GM19099 (cell line): ENCODE measurements around the gene ABL1.

Experiments used
- POLR2A ChIP-seq: IDR thresholded peaks from 3 replicates; pipeline ENCODE4 v1.6.1; 2011; ENCODE audit warnings: low read depth; ENCODE audit not compliant: insufficient read length; ENCODE audit errors: extremely low read depth

Gene ABL1

DNA sequence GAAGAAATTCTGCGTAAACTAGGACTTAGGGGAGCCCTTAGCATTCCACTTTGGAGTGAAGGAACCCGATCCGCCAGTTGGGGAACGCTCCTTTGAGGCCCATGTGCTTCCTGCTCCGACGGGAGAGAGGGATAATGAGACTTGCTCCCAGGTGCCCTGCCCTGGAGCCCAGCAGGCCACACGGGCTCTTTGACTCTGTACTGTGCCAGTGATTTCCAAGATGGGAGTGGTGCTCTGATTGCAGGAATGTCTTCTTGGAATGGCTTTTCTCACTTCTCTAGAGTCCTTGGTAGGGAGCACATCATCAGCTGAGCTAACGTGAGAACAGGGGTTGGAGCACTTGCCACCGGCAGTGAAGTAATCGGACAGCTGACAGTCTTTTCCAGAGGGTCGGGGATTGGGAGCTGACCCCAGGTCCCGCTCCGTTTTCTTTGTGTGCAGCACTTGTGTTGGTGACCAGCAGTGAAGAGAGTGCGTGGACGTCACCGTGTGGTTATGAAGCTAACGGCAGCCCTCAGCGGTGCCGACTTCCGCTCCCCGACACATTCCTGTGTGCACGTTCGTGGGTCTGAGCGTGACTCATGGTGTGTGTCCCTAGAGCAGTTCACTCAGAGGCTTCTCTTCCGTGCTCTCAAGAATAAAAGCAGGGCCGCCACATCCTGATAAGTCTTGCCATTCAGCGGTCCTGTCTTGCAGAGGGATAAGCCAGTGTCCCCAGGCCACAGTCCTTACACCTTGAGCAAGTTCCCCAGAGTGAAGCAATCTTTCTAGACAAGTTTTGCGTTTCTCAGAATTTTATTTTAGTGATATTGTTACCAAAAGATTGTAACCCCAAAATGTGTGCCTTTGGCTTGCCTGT, 25.6 kb downstream of the ABL1 start:
- no peak for TF ChIP-seq POLR2A

GRCh38 chr9:130861372-130862180, 26.5 kb downstream of the ABL1 start:
- TF ChIP-seq POLR2A, result no peak

GRCh38 chr9:130862217-130862616, 27.2 kb downstream of the ABL1 start:
- TF ChIP-seq POLR2A, result no peak

DNA sequence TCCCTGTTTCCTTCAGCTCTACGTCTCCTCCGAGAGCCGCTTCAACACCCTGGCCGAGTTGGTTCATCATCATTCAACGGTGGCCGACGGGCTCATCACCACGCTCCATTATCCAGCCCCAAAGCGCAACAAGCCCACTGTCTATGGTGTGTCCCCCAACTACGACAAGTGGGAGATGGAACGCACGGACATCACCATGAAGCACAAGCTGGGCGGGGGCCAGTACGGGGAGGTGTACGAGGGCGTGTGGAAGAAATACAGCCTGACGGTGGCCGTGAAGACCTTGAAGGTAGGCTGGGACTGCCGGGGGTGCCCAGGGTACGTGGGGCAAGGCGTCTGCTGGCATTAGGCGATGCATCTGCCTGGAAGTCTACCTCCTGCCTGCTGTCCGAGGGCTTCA, 27.7 kb downstream of the ABL1 start:
- no peak for TF ChIP-seq POLR2A

GRCh38 chr9:130864541-130864940, 29.5 kb downstream of the ABL1 start:
- no peak for TF ChIP-seq POLR2A

GRCh38 chr9:130865921-130866320, 30.9 kb downstream of the ABL1 start:
- TF ChIP-seq POLR2A, result no peak

DNA sequence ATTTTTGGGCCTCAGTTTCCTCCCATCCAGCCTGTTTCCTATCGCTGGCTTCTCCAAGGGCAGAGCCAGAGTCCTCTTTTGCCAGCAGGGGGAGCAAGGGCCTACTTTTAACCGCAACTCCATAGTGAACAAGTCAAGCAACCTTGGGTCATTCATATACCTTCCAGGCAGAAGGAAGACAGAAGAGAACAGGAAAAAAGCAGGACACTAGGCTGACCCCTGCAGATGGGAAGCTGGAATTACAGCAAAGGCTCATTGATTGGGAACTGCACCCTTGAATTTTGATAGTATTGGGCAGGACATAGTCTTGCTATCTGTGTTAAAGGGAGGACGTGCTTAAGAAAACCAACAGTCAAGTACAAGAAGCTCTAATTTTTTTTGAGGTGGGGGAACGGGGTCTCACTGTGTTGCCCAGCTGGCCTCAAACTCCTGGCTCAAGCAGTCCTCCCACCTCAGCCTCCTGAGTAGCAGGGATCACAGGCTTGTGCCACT, 31.5 kb downstream of the ABL1 start:
- no peak for TF ChIP-seq POLR2A

DNA sequence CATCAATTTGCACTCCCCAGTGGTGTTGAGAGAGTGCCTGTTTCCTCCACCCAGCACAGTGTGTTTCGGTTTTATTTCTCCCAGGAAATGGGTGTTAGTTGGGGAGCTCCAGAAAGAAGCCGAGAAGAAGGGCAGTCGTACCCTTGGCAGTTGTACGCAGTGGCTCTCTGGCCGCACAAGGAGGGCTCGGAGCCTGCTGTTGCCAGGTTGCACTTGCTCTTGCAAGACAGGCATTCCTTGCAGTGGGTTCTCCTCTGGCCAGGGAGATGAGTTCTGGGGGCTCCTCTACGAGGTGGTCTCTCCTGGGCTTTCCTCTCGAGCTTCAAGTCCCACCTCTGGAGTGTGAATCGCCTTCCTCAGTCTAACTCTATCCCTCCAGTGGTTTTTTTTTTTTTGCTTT, 32.5 kb downstream of the ABL1 start:
- TF ChIP-seq POLR2A, result no peak

- TF ChIP-seq POLR2A, result no peak
These were observed 33.2 kb downstream of the ABL1 start for GRCh38 chr9:130868230-130868629.

GRCh38 chr9:130869250-130869649, 34.2 kb downstream of the ABL1 start:
- TF ChIP-seq POLR2A, result no peak

DNA sequence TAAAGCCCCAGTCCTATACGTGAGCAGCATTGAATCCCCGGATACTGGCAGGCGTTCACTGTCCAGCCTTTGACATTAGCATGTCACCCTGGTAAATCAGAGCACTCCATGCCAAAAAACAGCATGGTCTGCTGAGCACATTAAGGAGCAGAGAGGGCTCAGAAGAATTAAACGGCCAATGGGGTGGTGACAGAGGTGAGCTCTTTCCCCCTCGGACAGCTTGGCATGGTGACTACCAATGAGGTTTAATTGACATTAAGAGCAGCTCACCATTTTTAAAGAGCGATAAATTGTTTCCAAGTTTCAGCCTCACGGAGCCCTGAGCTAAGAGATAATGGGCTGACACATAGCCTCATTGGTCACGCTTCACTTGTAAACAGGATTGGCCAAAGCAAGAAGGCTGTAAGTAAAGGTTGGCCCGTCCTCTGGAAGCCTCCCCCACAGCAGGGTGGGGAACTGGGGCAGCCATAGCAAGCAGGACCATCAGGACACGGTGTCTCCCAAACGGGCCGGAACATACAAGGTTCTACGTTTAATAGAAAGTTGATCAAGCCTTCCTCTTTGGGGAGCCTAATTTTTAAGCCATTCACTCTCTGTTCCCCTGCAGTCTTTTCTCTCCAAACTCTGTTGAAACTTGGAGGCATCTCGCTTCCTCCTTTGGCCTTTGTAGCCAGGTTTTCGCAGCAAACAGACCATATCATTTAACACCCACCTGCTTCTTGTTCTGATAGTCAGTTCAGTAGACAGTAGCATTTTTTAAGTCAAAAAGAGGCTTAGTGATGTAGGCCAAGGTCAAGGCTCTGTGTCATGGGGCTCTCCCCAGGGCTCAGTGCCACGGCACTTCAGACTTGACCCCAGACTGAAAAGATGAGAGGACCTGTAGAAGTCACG, 35.7 kb downstream of the ABL1 start:
- no peak for TF ChIP-seq POLR2A

DNA sequence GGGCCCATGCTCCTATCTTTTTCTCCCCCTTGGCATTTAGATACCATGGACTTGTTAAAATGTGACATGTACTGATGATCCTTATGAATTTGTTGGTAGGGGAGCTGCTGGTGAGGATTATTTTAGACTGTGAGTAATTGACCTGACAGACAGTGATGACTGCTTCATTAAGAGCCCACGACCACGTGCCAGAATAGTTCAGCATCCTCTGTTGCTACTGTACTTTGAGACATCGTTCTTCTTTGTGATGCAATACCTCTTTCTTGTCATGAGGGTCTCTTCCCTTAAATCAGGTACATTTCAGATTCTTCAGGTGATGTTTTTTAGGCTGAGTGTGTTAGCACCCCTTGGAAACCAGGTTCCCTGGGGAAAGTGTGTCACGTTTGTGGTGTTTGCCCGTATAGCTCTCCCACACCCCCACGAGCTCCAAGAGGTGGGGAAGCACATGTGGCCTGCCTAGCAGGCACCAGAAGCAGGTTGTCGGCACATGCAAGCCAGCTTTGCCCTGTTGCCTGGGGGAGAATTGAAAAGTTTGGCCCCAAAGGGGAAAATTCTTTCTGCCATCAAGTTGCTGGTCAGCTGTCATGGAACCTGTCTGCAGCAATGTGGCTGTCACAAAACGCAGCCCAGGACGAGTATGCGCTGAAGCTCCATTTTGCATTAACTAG, 36.5 kb downstream of the ABL1 start:
- no peak for TF ChIP-seq POLR2A

DNA sequence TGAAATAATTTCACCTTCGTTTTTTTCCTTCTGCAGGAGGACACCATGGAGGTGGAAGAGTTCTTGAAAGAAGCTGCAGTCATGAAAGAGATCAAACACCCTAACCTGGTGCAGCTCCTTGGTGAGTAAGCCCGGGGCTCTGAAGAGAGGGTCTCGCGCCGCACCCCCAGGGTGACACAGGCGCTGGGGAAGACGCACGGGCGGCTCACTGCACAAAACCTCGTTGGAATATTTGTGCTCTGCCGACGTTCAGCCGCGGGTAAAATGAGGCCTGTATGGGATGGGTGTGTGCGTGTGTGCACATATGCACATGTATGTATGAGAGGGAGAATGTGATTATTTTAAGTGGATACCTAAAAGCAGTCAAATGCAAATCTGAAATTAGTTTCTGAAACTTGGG, 37.0 kb downstream of the ABL1 start:
- no peak for TF ChIP-seq POLR2A

GRCh38 chr9:130872508-130872907, 37.5 kb downstream of the ABL1 start:
- no peak for TF ChIP-seq POLR2A

- TF ChIP-seq POLR2A, result no peak
These were observed 38.0 kb downstream of the ABL1 start for GRCh38 chr9:130872912-130873503.

DNA sequence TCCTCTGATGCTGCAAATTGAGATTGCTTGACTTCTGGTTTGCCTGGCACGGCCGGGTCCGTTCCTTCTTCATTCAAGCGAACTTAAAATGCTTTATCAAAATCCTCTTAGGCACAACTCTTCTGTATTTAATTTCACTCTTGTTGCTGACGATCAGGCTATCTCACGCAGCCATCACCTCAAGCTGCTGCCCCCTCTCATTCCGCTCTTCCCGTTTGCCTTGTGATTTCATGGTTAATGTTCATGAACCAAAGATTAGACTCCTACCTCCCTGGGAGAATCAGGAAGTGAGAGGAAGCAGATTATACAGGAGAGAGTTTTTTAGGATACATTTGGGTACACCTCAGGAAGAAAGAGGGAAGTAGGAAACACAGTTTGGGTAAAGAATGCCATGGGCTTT, 38.9 kb downstream of the ABL1 start:
- no peak for TF ChIP-seq POLR2A
